Left hindlimb (tissue), 1 donor: Measurements from ENCODE around the gene SMG6.
A peak's percentile ranks its signal among the peaks of the same experiment; 100 is the strongest.
"Not testable (repeated sequence)": the region's sequence is repeated elsewhere in the genome, so short reads cannot be mapped to it uniquely, and the experiment has no call there.

ENCODE experiments used
- DNase-seq: peaks from one replicate; pipeline ENCODE4 v3.0.0-alpha.2; 2018

SMG6 gene

DNA sequence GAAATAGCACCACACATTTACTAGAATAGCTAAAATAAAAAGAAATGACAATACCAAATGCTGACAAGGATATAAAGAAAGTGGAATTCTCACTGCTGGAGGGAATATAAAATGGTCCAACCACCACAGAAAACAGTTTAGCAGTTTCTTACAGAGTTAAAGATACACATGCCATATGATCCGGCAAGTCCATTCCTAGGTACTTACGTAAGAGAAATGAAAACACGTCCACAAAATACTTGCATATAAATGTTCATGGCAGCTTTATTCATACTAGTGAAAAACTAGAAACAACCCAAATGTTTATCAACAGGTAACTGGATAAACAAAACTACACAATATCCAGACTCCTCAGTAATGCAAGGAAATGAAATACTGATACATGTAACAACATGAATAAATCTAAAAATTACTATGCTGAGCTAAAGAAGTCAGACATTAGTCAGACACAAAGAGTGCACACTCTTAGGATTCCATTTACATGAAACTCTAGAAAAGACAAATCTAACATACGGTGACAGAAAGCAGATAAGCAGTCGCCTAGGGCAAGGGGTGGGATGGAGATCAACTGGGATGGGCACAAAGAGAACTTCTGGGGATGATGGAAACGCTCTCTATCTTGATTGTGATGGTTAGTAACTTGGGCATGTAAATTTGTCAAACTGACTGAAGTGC, 76.4 kb downstream of the SMG6 start:
- no peak for DNase-seq

DNA sequence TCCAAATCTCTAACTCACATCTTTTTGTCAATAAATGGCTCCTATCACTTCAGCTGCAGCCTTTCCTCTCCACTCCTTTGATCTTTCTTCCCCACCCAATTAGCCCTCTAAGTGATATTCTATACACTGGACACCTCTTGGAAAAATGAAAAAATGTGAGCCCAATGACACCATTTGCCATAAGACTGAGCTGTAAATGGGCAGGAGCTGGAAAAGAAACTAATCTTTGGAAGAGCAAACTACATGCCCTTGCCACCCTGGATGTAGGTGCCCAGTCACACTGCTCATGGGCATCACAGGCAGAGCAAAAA, 80.0 kb downstream of the SMG6 start:
- no peak for DNase-seq

GRCh38 chr17:2222901-2223616, 80.5 kb downstream of the SMG6 start:
- DNase-seq = peak; percentile 73

GRCh38 chr17:2222301-2222700, 81.3 kb downstream of the SMG6 start:
- DNase-seq = no peak

- DNase-seq = no peak
These were observed 85.2 kb downstream of the SMG6 start for GRCh38 chr17:2218426-2218825.

DNA sequence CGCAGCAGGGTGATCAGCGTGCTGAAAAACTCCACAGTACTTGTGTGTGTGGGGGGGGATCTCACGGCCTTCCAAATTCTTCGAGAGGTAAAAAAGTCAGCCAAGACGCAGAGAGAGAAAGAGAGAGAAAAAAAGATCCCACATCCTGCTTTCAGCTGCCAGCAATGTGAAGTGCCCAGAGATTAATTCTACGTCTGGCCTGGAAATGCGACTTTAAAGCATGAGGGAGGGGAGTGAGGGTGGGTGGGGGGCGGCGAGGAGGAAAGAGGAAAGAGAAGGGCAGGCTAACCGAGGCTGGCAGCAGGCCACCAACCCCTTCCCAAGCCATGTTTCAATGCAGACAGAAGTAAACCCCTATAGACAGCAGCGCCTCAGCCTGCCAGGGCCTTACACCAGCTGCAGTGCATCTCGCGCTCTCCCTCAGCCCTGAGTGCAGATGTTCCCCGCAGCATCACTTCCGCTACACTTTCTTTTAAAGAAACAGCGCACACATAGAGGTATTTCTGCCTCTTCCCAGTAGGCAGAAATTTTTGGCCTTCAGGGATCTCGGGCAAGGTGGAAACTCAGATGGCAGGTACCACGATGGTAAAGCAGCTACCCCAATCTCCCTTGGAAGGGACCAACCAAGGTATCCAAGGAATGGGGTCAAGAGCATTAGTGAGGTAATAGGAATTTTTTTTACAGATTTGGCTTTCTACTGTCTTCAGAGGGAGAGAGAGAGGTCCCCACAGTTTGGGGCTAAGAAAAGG, 87.8 kb downstream of the SMG6 start:
- peak; percentile 97 for DNase-seq

DNA sequence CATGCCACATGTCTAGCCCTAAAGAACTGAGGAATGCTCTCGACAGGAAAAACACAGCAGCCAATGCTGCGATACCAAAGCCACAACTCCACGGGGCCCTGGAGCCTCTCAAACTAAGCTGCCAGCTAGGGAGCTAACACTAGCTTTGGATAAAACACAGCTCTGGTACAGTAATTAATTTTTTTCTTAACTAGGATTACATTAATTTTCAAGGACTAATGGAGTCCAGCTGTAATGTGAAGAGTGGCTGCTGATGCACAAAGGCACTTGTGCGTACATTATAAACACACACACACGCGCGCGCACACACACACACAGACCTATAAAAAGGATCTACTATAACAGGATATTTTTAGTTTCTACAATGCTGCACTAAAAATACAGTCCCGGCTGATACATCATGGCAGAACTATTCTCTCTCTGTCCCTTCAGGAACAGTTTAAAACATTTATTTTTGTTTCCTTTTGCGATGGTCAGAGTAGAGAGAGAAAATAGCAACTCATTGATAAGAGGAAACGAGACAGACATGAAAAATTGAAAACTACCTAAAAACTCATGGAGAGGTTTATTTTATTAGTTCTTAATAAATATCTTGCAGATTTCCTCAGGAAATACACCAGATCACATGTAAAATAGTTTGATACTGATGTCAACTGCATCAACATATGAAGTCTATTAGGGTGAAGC, 88.5 kb downstream of the SMG6 start:
- DNase-seq = peak; percentile 82

- DNase-seq = peak; percentile 61
These were observed 89.3 kb downstream of the SMG6 start for GRCh38 chr17:2214047-2214928.

DNA sequence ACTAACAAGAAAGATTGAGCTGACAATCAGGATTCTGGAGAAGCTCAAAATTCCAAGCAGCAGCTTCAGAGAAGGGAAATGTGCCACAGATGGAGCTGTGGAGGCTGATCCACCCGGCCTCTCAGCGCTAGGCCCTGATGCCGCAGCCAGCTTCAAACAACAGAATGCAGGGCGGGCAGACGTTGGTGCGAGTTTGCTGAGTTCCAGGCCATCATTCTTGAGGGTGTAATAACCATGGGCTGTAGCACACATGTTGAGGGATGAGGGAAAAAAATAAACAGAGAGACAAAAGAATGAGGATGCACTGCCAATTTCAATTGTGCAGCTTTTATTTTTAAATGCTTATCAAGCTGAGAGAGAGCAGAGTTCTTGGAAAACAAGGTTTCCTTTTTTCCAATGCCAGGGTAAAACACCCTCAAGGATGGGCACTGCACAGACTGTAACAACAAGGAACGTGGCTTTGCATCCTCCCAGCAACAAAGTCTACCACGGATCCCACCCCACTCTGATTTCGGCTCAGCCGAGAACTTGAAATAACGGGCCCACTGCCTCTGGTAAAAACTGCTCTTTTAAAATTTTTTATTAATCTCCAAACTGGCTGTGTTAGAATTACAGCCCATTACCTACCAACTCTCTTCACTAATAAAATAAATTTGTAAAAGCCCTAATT, 90.2 kb downstream of the SMG6 start:
- peak; percentile 54 for DNase-seq

DNA sequence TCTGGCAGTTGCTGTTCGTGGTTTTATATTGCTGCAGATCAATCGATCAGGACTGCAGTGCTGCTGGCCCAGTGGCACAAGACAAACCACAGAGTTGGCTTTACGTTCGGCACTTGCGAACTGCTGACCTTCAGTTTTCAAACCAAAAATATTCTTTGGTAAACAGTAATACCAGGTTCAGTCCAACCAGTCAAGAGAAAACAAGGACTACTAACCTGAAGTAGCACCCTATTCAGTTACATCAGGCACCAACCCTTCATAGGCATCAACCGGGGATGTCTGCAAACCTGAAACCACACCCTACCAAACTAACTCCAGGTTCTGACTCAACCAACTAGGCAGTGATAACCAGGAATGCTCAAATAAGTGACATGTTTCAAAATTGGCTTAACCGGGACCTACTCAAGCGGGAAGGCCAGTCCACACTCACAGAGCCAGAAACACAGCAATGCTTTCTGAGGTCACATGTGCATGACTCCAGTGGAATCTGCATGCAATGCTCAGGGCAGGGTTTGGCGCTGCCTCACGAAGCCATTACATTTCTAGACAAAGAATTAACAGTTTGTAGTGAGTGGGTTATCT, 91.1 kb downstream of the SMG6 start:
- DNase-seq = peak; percentile 47

DNA sequence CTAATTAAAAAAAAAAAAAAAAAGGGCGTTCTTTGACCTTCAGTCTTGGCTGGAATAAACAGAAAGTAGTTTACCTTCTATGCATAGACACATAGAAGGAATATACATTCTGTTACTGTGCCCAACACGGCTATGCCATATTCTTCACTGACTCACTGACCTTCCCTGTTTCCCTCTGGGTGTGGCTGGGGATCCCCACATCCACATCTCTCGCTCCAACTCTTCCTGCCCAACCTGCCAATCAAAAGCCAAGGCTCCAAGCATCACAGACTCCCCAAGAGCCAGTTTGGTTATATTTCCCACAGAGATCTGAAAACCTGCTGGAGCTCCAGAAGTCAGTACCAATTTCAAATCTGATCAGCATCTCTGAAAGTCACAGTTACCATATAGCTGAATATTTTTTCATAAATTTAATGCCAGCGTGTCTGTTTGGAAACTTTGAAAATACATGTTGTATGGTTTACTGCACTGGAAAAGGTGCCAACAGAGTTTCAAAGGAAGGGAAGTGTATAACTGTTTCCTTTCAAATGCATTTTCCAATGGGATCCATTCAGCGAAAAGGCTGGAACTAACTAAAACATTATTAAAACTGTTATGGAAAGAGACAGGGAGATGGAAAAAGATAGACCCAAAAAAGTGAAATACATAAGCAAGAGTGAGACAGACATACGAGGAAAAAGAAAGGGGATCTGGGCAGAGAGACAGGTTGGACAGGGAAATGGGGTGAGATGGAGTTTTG, 91.8 kb downstream of the SMG6 start:
- no peak for DNase-seq

DNA sequence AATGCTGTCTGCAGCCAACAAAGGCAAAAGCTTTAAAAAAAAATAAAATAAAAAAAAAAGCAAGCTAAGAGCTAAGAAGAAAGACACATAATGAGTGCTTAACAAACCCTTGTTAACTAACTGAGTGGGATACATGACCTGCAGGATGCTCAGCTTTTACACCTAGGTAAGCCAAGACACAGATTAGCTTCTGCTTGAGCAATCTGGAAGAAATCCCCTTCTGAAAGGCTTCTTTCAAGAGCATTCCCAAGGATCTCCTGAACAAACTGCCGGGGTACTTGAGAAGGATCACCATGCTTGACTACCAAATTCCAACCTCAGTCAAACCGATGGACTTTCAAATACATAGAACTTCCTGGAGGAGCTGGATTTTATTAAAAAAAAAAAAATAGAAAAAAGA, 92.9 kb downstream of the SMG6 start:
- no peak for DNase-seq

- no peak for DNase-seq
These were observed 95.6 kb downstream of the SMG6 start for GRCh38 chr17:2207815-2208515.

DNA sequence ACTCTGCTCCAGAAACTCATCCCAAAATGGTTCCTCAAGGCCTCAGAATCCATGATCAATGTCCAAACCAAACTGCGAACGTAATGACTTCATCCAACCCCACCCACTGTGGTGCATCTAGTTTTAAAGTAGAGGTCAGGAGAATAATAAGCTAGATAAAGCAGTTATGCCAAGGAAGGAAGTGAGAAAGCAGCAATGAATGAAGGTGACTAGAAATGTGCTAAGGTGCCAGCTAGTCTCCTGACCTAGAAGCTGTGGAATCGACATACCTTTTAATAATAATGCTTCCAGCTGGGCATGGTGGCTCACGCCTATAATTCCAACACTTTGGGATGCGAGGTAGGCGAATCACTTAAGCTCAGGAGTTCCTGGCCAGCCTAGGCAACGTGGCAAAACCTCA, 99.2 kb downstream of the SMG6 start:
- no peak for DNase-seq

- DNase-seq = no peak
These were observed 99.8 kb downstream of the SMG6 start for GRCh38 chr17:2203818-2204217.

DNA sequence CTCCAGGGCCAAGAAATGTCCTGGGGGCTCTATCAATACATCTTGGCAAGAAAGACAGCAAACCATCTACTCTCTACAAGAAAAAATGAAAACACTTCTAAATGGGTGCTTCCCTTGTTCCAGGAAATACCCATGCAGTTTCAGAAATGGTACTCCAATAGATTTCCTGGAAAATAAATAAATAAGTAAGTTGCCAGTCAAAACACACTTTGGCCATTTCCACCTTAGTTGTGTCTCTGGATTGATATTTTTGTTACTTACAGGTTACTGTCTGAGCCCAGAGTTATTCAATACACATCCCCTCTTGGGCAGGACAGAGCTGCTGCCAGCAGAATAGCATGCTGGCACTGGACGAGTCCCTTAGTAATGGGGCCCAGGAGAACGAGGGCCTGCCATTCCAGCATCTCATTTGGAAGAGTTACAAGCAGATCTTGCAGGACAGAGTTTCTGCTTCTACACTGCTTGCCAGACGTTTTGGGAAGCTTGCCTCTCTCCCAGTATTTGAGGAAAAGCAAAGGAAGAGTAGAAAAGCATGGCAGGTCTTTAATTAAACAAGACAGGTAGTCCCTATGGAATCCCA, 100.5 kb downstream of the SMG6 start:
- DNase-seq = no peak

GRCh38 chr17:2202302-2202995, 101.1 kb downstream of the SMG6 start:
- no peak for DNase-seq

DNA sequence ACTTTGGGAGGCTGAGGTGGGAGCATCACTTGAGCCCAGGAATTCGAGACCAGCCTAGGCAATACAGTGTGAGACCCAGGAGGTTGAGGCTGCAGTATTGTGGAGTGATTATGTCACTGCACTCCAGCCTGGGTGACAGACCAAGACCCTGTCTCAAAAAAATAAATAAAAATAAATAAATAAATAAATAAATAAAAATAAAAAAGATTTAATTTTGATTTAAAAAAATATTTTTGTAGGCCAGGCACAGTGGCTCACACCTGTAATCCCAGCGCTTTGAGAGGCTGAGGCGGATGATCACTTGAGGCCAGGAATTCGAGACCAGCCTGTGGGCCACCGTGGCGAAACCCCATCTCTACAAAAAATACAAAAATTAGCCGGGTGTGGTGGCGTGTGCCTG, 104.2 kb downstream of the SMG6 start:
- not testable (repeated sequence) for DNase-seq

DNA sequence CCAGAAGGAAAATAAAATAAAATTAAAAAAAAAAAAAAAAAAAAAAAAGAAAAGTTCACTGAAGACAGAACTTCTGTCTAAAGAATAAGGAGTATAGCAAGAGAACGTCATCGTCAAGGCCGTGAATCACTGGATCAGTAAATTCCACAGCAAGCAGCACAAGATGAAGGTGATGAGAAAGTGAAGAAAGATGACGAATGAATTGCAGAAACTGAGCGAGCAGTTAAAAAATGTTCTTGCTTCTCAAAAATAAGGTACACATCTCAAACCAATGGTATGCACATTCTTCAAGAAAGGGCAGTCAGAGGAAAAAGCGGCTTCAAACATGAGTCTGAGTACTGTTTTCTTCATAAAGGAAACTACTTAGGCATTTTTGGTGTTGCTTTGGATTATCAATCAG, 104.7 kb downstream of the SMG6 start:
- DNase-seq = no peak
